ENCODE results near the gene ELP1.

DNA sequence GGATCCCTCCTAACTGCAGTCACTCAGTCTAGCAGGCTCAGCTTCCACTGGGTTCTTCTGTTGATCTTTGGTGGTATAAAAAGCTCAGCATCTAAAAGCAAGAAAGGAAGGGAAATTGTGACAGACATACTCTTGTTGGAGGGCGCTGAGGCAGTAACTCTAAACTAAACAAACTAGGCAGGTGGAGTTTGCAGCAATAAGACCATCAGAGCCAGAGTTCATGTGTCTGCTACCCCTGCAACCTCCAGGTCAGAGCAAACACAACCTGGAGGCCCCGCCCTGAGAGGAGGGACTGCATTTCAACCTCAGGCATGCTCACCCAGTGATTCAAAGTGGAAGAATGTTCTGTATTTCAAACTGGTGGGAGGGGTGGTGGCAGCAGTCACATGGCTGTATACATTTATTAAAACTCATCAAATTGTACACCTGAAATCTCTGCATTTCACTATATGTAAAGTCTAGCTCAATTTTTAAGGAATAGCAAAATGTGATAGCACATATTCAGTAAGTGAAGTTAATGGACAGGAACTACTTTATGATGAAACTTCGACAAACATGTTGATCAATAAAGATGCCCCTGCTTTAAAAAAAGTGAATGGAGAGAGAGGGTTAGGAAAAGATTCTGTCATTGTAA is 64.7 kb downstream of the ELP1 start:
- TF ChIP-seq POLR2AphosphoS5 (IDR thresholded peaks at IDR 0.05; ENCODE audit: low read depth, low read length): no peak
- TF ChIP-seq, protein P1, sequence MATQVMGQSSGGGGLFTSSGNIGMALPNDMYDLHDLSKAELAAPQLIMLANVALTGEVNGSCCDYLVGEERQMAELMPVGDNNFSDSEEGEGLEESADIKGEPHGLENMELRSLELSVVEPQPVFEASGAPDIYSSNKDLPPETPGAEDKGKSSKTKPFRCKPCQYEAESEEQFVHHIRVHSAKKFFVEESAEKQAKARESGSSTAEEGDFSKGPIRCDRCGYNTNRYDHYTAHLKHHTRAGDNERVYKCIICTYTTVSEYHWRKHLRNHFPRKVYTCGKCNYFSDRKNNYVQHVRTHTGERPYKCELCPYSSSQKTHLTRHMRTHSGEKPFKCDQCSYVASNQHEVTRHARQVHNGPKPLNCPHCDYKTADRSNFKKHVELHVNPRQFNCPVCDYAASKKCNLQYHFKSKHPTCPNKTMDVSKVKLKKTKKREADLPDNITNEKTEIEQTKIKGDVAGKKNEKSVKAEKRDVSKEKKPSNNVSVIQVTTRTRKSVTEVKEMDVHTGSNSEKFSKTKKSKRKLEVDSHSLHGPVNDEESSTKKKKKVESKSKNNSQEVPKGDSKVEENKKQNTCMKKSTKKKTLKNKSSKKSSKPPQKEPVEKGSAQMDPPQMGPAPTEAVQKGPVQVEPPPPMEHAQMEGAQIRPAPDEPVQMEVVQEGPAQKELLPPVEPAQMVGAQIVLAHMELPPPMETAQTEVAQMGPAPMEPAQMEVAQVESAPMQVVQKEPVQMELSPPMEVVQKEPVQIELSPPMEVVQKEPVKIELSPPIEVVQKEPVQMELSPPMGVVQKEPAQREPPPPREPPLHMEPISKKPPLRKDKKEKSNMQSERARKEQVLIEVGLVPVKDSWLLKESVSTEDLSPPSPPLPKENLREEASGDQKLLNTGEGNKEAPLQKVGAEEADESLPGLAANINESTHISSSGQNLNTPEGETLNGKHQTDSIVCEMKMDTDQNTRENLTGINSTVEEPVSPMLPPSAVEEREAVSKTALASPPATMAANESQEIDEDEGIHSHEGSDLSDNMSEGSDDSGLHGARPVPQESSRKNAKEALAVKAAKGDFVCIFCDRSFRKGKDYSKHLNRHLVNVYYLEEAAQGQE (IDR thresholded peaks at IDR 0.05; ENCODE audit: insufficient read depth in 1 of 2, low read depth in 2 of 2, low read length in 2 of 2): no peak
- TF ChIP-seq SIN3A (IDR thresholded peaks at IDR 0.05; ENCODE audit: borderline replicate concordance, insufficient read depth, low read length): no peak
- no peak for TF ChIP-seq TAF1 (IDR thresholded peaks at IDR 0.05; ENCODE audit: borderline replicate concordance, insufficient read depth, low read length)

All from PFSK-1 (cell line).